T-helper 17 cell (primary cell): ENCODE data around the gene PHGDH. TPM values are rescaled to one million over a fixed set of nuclear protein-coding genes. Genes with fewer than 3 reads are reported as not detected.

ENCODE experiments used
- ATAC-seq: fragments of 150-1000 bp; cut with Tn5 transposase; 2 replicates; pipeline ENCODE4 v1.10.0; 2021; ENCODE audit warnings: mild to moderate bottlenecking, moderate library complexity
- DNase-seq, 3 donors: peaks; one replicate each; pipeline versions ENCODE4 v3.0.0 to v3.0.0-alpha.2; 2020 to 2021
- H3K9me3 ChIP-seq: one replicate; pipeline ENCODE4 v1.7.0; 2013; ENCODE audit warnings: low read length, mild to moderate bottlenecking; ENCODE audit not compliant: control insufficient read depth, poor library complexity, severe bottlenecking
- H3K27ac Mint-ChIP-seq: one replicate; pipeline ENCODE4 v1.8.0; 2022; ENCODE audit warnings: mild to moderate bottlenecking, moderate library complexity, mixed read lengths
- H3K27me3 Mint-ChIP-seq: one replicate; pipeline ENCODE4 v1.8.0; 2022; ENCODE audit warnings: mixed read lengths
- H3K36me3 Mint-ChIP-seq: one replicate; pipeline ENCODE4 v1.8.0; 2022; ENCODE audit warnings: low read depth, mixed read lengths
- H3K4me1 Mint-ChIP-seq: one replicate; pipeline ENCODE4 v1.8.0; 2022; ENCODE audit warnings: mild to moderate bottlenecking, mixed read lengths
- H3K4me3 Mint-ChIP-seq: one replicate; pipeline ENCODE4 v1.8.0; 2022; ENCODE audit warnings: mild to moderate bottlenecking, moderate library complexity, mixed read lengths
- total RNA-seq, 4 donors: library from RNA in 2 of 4; stranded (reverse) in 2 of 4; gene quantifications; one replicate each; pipeline ENCODE4 v1.2.3 and lab custom pipeline; 2022 to 2026

PHGDH gene
- total RNA-seq, 2 donors from 2014 or later, result 1.2 to 2.5 TPM

DNA sequence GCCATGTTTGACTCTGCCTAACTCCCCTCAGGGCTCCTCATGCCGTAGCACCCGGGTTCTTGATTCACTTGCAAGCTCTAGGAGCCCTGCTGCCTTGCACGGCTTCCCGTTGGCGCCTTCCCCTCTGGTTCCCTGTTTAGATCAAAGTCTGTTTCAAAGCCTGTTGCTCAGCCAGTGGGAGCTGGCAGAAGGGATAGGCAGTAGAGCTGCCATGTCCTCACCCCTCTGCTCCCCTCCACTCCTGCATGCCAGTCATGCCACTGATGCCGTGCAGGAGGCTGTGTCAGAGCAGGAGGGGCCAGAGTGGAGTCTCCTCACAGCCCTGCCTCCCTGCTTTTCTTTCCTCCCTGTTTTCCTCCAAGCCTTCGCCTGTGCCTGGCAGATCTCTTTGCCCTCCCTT, 30.5 kb downstream of the PHGDH start:
- no peaks in the 10 kb centered on the region for H3K36me3 Mint-ChIP-seq
- H3K4me3 Mint-ChIP-seq, result no peak overlapping the region
- H3K27me3 Mint-ChIP-seq, result peaks cover 18% of the 10 kb centered on the region
- H3K9me3 ChIP-seq, result no peaks in the 10 kb centered on the region
- ATAC-seq, result no peak
- no peak for DNase-seq
- no peak overlapping the region for H3K27ac Mint-ChIP-seq
- peaks cover 8% of the 10 kb centered on the region for H3K4me1 Mint-ChIP-seq

DNA sequence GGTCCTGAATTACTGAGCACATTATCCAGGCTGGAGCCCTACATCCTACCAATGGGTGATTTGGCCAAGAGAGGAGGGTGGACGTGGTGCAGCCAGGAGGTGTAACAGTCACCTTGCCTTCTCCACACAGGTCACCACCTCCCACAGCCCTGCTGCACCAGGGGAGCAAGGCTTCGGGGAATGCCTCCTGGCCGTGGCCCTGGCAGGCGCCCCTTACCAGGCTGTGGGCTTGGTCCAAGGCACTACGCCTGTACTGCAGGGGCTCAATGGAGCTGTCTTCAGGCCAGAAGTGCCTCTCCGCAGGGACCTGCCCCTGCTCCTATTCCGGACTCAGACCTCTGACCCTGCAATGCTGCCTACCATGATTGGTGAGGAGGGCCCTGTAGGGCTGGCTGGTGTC, 30.9 kb downstream of the PHGDH start:
- no peak overlapping the region for H3K27ac Mint-ChIP-seq
- H3K9me3 ChIP-seq, result no peaks in the 10 kb centered on the region
- H3K4me3 Mint-ChIP-seq, result no peak overlapping the region
- H3K27me3 Mint-ChIP-seq, result peaks cover 18% of the 10 kb centered on the region
- H3K36me3 Mint-ChIP-seq, result no peaks in the 10 kb centered on the region
- peaks cover 8% of the 10 kb centered on the region for H3K4me1 Mint-ChIP-seq
- DNase-seq (no peak), ATAC-seq (no peak)

DNA sequence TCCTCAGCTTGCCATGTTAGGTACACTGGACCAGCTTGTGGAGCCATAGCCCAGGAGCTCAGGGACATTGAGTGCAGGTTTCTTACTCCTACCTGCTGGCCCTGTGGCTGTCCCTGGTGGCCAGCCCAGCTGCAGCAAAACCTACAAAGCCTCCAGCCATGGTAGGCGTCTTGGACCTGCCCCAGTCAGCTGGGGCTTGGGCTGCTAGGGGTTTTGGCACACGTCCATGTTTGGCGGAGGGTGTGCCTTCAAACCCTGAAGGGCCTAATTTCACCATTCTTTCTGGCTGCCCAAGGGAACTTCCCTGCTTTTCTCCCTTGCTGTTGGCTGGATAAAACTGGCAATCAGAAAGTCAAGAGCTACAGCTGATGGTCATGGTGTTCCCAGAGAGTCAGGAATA, 31.6 kb downstream of the PHGDH start:
- Mint-ChIP-seq H3K4me3 (no peak overlapping the region), H3K27me3 (peaks cover 18% of the 10 kb centered on the region), H3K36me3 (no peaks in the 10 kb centered on the region), H3K4me1 (peaks cover 8% of the 10 kb centered on the region), H3K27ac (no peak overlapping the region)
- no peaks in the 10 kb centered on the region for H3K9me3 ChIP-seq
- ATAC-seq (no peak), DNase-seq (no peak)

DNA sequence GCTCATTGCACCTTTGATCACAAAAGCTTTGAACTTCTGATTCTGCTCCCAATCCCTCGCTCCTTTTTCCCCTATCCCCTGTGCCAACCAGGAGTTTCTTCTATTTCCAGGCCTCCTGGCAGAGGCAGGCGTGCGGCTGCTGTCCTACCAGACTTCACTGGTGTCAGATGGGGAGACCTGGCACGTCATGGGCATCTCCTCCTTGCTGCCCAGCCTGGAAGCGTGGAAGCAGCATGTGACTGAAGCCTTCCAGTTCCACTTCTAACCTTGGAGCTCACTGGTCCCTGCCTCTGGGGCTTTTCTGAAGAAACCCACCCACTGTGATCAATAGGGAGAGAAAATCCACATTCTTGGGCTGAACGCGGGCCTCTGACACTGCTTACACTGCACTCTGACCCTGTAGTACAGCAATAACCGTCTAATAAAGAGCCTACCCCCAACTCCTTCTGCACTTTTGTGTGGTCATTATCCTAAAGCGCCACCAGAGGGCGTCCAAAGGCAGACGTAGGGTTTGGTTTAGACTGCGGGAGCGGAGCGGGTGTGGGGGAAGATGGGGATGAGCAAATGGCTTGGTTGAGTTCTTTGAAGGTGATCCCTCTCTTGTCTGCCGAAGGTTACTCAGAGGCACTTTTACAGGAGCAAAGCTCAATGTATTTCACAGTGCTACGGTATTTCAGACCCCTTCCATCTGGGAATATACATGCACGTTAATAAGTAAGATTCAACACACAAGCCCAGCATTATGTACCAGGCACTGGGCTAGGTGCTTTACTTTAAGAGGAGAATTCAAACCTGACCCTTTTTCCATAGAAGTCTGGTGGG, 32.3 kb downstream of the PHGDH start:
- no peak overlapping the region for H3K4me3 Mint-ChIP-seq

GRCh38 chr1:119744598-119744942, 32.8 kb downstream of the PHGDH start:
- DNase-seq, result no peak
- peaks cover 20% of the 10 kb centered on the region for H3K27me3 Mint-ChIP-seq
- no peak for ATAC-seq
- peaks cover 8% of the 10 kb centered on the region for H3K4me1 Mint-ChIP-seq
- no peaks in the 10 kb centered on the region for H3K9me3 ChIP-seq
- no peak overlapping the region for H3K4me3 Mint-ChIP-seq
- H3K27ac Mint-ChIP-seq, result no peak overlapping the region
- H3K36me3 Mint-ChIP-seq, result no peaks in the 10 kb centered on the region

More for the DNA sequence above, 32.3 kb downstream of the PHGDH start:
- no peaks in the 10 kb centered on the region for H3K9me3 ChIP-seq
- ATAC-seq (peak; percentile 68), DNase-seq (no peak)
- Mint-ChIP-seq H3K36me3 (no peaks in the 10 kb centered on the region), H3K27me3 (peaks cover 18% of the 10 kb centered on the region), H3K4me1 (peaks cover 8% of the 10 kb centered on the region), H3K27ac (no peak overlapping the region)

DNA sequence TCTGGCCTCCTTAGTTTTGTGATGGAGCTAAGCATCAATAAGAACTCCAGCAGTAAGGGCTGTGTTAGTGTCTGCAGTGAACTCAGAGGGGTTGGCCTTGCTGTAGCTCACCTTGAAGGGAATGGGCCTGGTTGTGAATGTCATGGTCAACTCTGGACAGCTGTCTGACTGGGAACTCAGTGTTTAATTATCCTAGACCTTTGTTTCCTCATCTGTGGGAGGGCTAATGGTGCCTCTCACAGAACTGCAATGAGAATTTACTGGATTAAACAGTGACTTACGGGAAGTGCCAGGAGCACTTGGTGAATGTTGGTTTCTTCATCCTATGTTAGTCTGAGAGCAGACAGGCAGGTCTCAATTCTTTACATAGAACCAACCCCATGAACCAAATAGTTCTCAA, 33.3 kb downstream of the PHGDH start:
- Mint-ChIP-seq H3K36me3 (no peaks in the 10 kb centered on the region), H3K4me3 (no peak overlapping the region)
- DNase-seq, result no peak

GRCh38 chr1:119747451-119747850, 35.7 kb downstream of the PHGDH start:
- H3K4me1 Mint-ChIP-seq, result peaks cover 8% of the 10 kb centered on the region
- no peak overlapping the region for H3K27ac Mint-ChIP-seq
- DNase-seq, result no peak
- no peaks in the 10 kb centered on the region for H3K36me3 Mint-ChIP-seq
- peaks cover 32% of the 10 kb centered on the region for H3K27me3 Mint-ChIP-seq
- no peak for ATAC-seq
- no peak overlapping the region for H3K4me3 Mint-ChIP-seq
- H3K9me3 ChIP-seq, result no peaks in the 10 kb centered on the region

More for the DNA sequence above, 33.3 kb downstream of the PHGDH start:
- H3K27me3 Mint-ChIP-seq, result peaks cover 25% of the 10 kb centered on the region
- peaks cover 8% of the 10 kb centered on the region for H3K4me1 Mint-ChIP-seq
- H3K9me3 ChIP-seq, result no peaks in the 10 kb centered on the region
- ATAC-seq, result no peak
- H3K27ac Mint-ChIP-seq, result no peak overlapping the region

GRCh38 chr1:119748040-119748439, 36.3 kb downstream of the PHGDH start:
- Mint-ChIP-seq H3K27me3 (peaks cover 35% of the 10 kb centered on the region), H3K4me1 (peaks cover 8% of the 10 kb centered on the region), H3K27ac (no peak overlapping the region), H3K4me3 (no peak overlapping the region), H3K36me3 (no peaks in the 10 kb centered on the region)
- ATAC-seq, result no peak
- DNase-seq, result no peak
- no peaks in the 10 kb centered on the region for H3K9me3 ChIP-seq

DNA sequence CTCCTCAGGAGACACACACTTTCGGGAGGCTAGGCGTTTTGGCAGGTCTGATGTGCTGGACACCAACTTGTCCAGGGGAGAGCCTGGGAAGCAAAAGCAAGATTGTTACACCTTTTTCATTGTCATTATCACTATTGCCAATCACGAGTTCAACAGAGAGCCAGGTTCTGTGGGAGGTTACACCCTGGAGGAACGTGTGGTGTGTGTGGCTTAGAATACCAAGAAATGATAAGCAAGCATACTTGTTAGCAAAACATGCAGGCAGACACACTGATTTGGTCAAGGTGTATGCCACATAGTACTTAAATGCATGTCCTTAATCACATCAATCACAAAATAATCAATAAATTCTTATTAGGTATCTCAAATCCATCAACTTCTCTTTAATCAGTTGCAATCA, 40.9 kb downstream of the PHGDH start:
- H3K4me1 Mint-ChIP-seq, result peaks cover 2% of the 10 kb centered on the region
- no peaks in the 10 kb centered on the region for H3K36me3 Mint-ChIP-seq
- no peaks in the 10 kb centered on the region for H3K9me3 ChIP-seq
- H3K27ac Mint-ChIP-seq, result no peak overlapping the region
- no peak overlapping the region for H3K4me3 Mint-ChIP-seq
- no peak for ATAC-seq
- peaks cover 50% of the 10 kb centered on the region for H3K27me3 Mint-ChIP-seq
- DNase-seq, result no peak

DNA sequence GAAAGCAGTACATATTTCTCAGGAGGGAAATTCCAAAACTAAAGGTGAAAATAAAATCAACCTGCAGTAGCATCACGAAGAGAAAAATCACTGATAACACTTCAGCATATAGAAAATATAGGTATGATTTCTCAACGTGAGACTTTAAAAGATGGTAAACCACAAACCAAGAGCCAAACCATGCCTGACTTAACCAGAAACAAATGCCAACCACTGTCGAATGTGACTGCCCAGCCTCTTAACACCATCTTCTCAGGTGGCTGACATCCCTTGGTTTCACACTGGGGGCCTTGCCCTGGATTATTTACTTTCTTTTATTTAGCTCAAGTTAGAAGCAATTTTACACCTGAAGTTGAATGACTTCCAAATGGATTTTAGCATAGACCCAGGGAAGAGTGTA, 46.9 kb downstream of the PHGDH start:
- peaks cover 4% of the 10 kb centered on the region for H3K4me1 Mint-ChIP-seq
- H3K9me3 ChIP-seq, result no peaks in the 10 kb centered on the region
- no peak overlapping the region for H3K4me3 Mint-ChIP-seq
- DNase-seq (no peak), ATAC-seq (no peak)
- no peaks in the 10 kb centered on the region for H3K36me3 Mint-ChIP-seq
- H3K27ac Mint-ChIP-seq, result no peak overlapping the region
- H3K27me3 Mint-ChIP-seq, result peaks cover 40% of the 10 kb centered on the region

GRCh38 chr1:119762409-119762808, 50.7 kb downstream of the PHGDH start:
- Mint-ChIP-seq H3K27ac (no peak overlapping the region), H3K27me3 (peaks cover 38% of the 10 kb centered on the region), H3K4me3 (no peak overlapping the region), H3K4me1 (peaks cover 2% of the 10 kb centered on the region), H3K36me3 (no peaks in the 10 kb centered on the region)
- no peak for DNase-seq
- ATAC-seq, result no peak
- H3K9me3 ChIP-seq, result no peaks in the 10 kb centered on the region

- H3K27me3 Mint-ChIP-seq, result peaks cover 37% of the 10 kb centered on the region
- no peak overlapping the region for H3K4me3 Mint-ChIP-seq
- ATAC-seq (no peak), DNase-seq (no peak)
- H3K36me3 Mint-ChIP-seq, result no peaks in the 10 kb centered on the region
- no peak overlapping the region for H3K27ac Mint-ChIP-seq
- H3K4me1 Mint-ChIP-seq, result peaks cover 2% of the 10 kb centered on the region
- H3K9me3 ChIP-seq, result no peaks in the 10 kb centered on the region
Measured at GRCh38 chr1:119762953-119763352, 51.2 kb downstream of the PHGDH start.

GRCh38 chr1:119764220-119764619, 52.5 kb downstream of the PHGDH start:
- H3K4me1 Mint-ChIP-seq, result peaks cover 2% of the 10 kb centered on the region
- no peaks in the 10 kb centered on the region for H3K9me3 ChIP-seq
- H3K4me3 Mint-ChIP-seq, result no peak overlapping the region
- no peak for ATAC-seq
- no peak for DNase-seq
- no peaks in the 10 kb centered on the region for H3K36me3 Mint-ChIP-seq
- H3K27me3 Mint-ChIP-seq, result peaks cover 37% of the 10 kb centered on the region
- no peak overlapping the region for H3K27ac Mint-ChIP-seq

DNA sequence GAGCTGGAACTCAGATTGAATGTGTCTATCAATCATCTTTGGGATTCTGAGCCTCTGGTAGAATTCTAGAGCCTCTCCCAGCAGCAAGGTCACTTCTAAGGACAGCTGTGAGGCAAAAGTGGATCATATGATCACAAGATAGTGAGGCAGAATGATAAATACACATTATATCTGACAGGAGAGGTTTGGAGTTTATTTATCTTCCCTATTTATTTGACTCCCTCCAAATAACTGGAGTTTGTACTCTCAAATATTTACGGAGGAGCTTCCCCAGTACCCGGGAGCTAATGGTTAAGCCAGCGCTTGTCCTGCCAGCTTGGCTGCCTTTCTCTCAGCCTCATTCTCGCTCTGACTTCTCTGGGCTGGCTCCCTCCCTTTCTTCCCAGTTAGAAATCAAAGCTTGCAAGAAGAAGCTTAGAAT, 54.6 kb downstream of the PHGDH start:
- no peaks in the 10 kb centered on the region for H3K9me3 ChIP-seq
- no peak for DNase-seq
- peaks cover 27% of the 10 kb centered on the region for H3K27me3 Mint-ChIP-seq
- no peaks in the 10 kb centered on the region for H3K4me1 Mint-ChIP-seq
- ATAC-seq, result no peak
- no peak overlapping the region for H3K4me3 Mint-ChIP-seq
- H3K36me3 Mint-ChIP-seq, result no peaks in the 10 kb centered on the region
- H3K27ac Mint-ChIP-seq, result no peak overlapping the region
